Measurements from ENCODE around the gene PMIS2.

Gene PMIS2

DNA sequence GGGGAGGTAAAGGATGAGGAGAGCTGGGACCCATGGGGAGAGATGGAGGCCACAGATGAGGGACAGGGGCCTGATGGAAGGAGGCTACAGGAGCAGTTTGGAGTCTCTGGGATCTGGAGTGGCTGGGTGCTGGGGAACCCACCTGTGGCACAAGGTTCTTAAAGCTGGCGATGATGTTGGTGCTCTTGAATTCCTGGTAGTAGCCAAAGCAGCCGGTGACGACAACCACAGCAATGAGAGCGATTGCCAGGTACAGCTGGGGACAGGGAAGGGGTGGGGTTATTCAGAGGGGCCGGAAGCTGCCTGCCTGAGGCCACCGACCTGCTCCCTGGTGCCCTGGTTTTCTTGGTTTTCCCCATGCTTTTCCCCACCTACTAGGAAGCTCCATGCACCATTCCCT is 25.3 kb upstream of the PMIS2 start:
- H3K14ac ChIP-seq (ENCODE audit: low read length), result no peak overlapping the region
- H3K18ac ChIP-seq (ENCODE audit: low read length), result no peak overlapping the region
- no peak overlapping the region for H3K23ac ChIP-seq (ENCODE audit: low read length)
- H3K36me3 ChIP-seq (ENCODE audit: control insufficient read depth in 1 of 2, insufficient read depth in 2 of 2, low read length in 2 of 2), result no peaks in the 10 kb centered on the region
- WGBS (ENCODE audit: extremely low coverage, insufficient coverage, insufficient read length), result no CpG with 5 or more reads among the region's 6 CpGs
- no peak overlapping the region for H4K8ac ChIP-seq (ENCODE audit: low read depth, low read length)
- DNase-seq, result no peak
- no peaks in the 10 kb centered on the region for H3K79me1 ChIP-seq (ENCODE audit: low read length)
- H3K79me2 ChIP-seq (ENCODE audit: control insufficient read depth, insufficient read depth, low read length, poor library complexity), result no peaks in the 10 kb centered on the region
- no peak overlapping the region for H2AK5ac ChIP-seq (ENCODE audit: low read length)
- no peak overlapping the region for H3K4me3 ChIP-seq (ENCODE audit: low read depth, low read length)
- H3K9me3 ChIP-seq (ENCODE audit: insufficient read depth, low read depth, low read length), result peaks cover 10% of the 10 kb centered on the region
- H3K4ac ChIP-seq (ENCODE audit: low read depth, low read length), result no peak overlapping the region
- H2BK12ac ChIP-seq (ENCODE audit: low read length), result no peak overlapping the region
- H3K27me3 ChIP-seq (ENCODE audit: insufficient read depth, low read length), result peaks cover 13% of the 10 kb centered on the region
- no peak overlapping the region for H3K9ac ChIP-seq (ENCODE audit: low read length)
- no peak overlapping the region for H2BK120ac ChIP-seq (ENCODE audit: insufficient read depth, low read length, poor library complexity)
- H4K12ac ChIP-seq (ENCODE audit: low read depth, low read length), result no peak overlapping the region
- no peak overlapping the region for H4K91ac ChIP-seq (ENCODE audit: low read depth, low read length)
- peaks cover 2 to 3% of the 10 kb centered on the region in 2 experiments for H3K4me1 ChIP-seq (ENCODE audit: control insufficient read depth in 1 of 2, insufficient read depth in 2 of 2, low read length in 2 of 2)
- H2AFZ ChIP-seq (ENCODE audit: insufficient read depth, low read length, poor library complexity), result no peak overlapping the region
- H3K4me2 ChIP-seq (ENCODE audit: low read length), result no peak overlapping the region
- no peak overlapping the region for H2BK5ac ChIP-seq (ENCODE audit: low read depth, low read length, poor library complexity)
- H3K27ac ChIP-seq (ENCODE audit: low read depth, low read length), result no peak overlapping the region

DNA sequence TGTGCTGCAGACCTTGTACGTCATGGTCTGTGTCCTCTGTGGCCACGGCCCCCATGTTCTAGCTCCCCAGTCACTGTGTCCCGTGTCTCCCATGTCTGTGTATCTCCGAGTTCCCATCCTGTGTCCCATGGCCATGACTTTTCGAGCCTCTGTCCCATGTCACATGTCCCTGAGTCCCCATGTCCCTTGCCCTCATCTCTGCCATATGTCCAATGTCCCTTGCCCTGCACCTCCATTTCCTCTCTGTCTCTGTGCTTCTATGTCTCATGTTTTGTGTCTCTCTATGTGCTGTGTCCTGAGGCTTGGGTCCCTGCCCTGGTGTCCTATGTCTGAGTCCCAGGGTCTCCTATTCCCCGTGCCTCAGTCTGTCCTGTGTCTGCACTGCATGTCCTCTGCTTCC is 24.5 kb upstream of the PMIS2 start:
- H3K9ac ChIP-seq (ENCODE audit: low read length), result no peak overlapping the region
- no peak overlapping the region for H2BK120ac ChIP-seq (ENCODE audit: insufficient read depth, low read length, poor library complexity)
- H3K23ac ChIP-seq (ENCODE audit: low read length), result no peak overlapping the region
- H4K91ac ChIP-seq (ENCODE audit: low read depth, low read length), result no peak overlapping the region
- no peak overlapping the region for H3K4me3 ChIP-seq (ENCODE audit: low read depth, low read length)
- no peak overlapping the region for H2BK5ac ChIP-seq (ENCODE audit: low read depth, low read length, poor library complexity)
- H3K36me3 ChIP-seq (ENCODE audit: control insufficient read depth in 1 of 2, insufficient read depth in 2 of 2, low read length in 2 of 2), result no peaks in the 10 kb centered on the region
- H3K4ac ChIP-seq (ENCODE audit: low read depth, low read length), result no peak overlapping the region
- no peak overlapping the region for H3K14ac ChIP-seq (ENCODE audit: low read length)
- H3K4me2 ChIP-seq (ENCODE audit: low read length), result no peak overlapping the region
- H3K4me1 ChIP-seq (ENCODE audit: control insufficient read depth in 1 of 2, insufficient read depth in 2 of 2, low read length in 2 of 2), result peaks cover 2 to 3% of the 10 kb centered on the region in 2 experiments
- H4K12ac ChIP-seq (ENCODE audit: low read depth, low read length), result no peak overlapping the region
- no peak overlapping the region for H3K27ac ChIP-seq (ENCODE audit: low read depth, low read length)
- H3K9me3 ChIP-seq (ENCODE audit: insufficient read depth, low read depth, low read length), result peaks cover 10% of the 10 kb centered on the region
- no peaks in the 10 kb centered on the region for H3K79me2 ChIP-seq (ENCODE audit: control insufficient read depth, insufficient read depth, low read length, poor library complexity)
- no CpG with 5 or more reads among the region's 6 CpGs for WGBS (ENCODE audit: extremely low coverage, insufficient coverage, insufficient read length)
- H2AK5ac ChIP-seq (ENCODE audit: low read length), result no peak overlapping the region
- no peak overlapping the region for H3K18ac ChIP-seq (ENCODE audit: low read length)
- no peaks in the 10 kb centered on the region for H3K79me1 ChIP-seq (ENCODE audit: low read length)
- H2AFZ ChIP-seq (ENCODE audit: insufficient read depth, low read length, poor library complexity), result no peak overlapping the region
- peaks cover 13% of the 10 kb centered on the region for H3K27me3 ChIP-seq (ENCODE audit: insufficient read depth, low read length)
- no peak overlapping the region for H4K8ac ChIP-seq (ENCODE audit: low read depth, low read length)
- no peak for DNase-seq
- H2BK12ac ChIP-seq (ENCODE audit: low read length), result no peak overlapping the region

DNA sequence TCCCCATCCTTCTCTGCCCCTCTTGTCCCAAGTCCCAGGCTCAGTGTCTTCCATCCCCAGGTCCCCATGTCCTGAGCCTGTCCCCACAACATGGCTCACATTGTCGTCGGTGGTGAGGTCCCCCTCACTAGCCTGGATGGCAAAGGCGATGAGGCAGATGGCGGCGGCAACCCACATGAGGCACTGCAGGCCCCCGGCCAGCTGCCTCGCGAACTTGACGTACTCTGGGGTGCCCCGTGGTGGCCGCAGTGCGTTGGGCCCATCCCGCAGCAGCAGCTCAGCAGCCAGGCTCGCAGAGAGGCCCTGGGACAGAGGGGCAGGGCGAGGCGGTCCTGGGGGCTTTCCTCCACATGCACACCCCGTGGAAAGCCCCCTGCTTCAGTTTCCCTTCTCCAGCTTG is 23.6 kb upstream of the PMIS2 start:
- DNase-seq, result no peak
- H3K27me3 ChIP-seq (ENCODE audit: insufficient read depth, low read length), result peaks cover 13% of the 10 kb centered on the region
- no peak overlapping the region for H4K12ac ChIP-seq (ENCODE audit: low read depth, low read length)
- H3K4ac ChIP-seq (ENCODE audit: low read depth, low read length), result no peak overlapping the region
- H3K9me3 ChIP-seq (ENCODE audit: insufficient read depth, low read depth, low read length), result peaks cover 10% of the 10 kb centered on the region
- no peak overlapping the region for H4K91ac ChIP-seq (ENCODE audit: low read depth, low read length)
- no peak overlapping the region for H2AFZ ChIP-seq (ENCODE audit: insufficient read depth, low read length, poor library complexity)
- H2BK12ac ChIP-seq (ENCODE audit: low read length), result no peak overlapping the region
- H3K36me3 ChIP-seq (ENCODE audit: control insufficient read depth in 1 of 2, insufficient read depth in 2 of 2, low read length in 2 of 2), result no peaks in the 10 kb centered on the region
- H4K8ac ChIP-seq (ENCODE audit: low read depth, low read length), result no peak overlapping the region
- H3K4me2 ChIP-seq (ENCODE audit: low read length), result no peak overlapping the region
- no peak overlapping the region for H3K9ac ChIP-seq (ENCODE audit: low read length)
- H3K14ac ChIP-seq (ENCODE audit: low read length), result no peak overlapping the region
- H3K79me1 ChIP-seq (ENCODE audit: low read length), result no peaks in the 10 kb centered on the region
- H3K4me1 ChIP-seq (ENCODE audit: control insufficient read depth in 1 of 2, insufficient read depth in 2 of 2, low read length in 2 of 2), result peaks cover 2 to 3% of the 10 kb centered on the region in 2 experiments
- H2BK120ac ChIP-seq (ENCODE audit: insufficient read depth, low read length, poor library complexity), result no peak overlapping the region
- no peak overlapping the region for H2BK5ac ChIP-seq (ENCODE audit: low read depth, low read length, poor library complexity)
- H3K27ac ChIP-seq (ENCODE audit: low read depth, low read length), result no peak overlapping the region
- H3K4me3 ChIP-seq (ENCODE audit: low read depth, low read length), result peak overlapping the region; percentile 1
- H2AK5ac ChIP-seq (ENCODE audit: low read length), result no peak overlapping the region
- H3K18ac ChIP-seq (ENCODE audit: low read length), result no peak overlapping the region
- no CpG with 5 or more reads among the region's 17 CpGs for WGBS (ENCODE audit: extremely low coverage, insufficient coverage, insufficient read length)
- H3K79me2 ChIP-seq (ENCODE audit: control insufficient read depth, insufficient read depth, low read length, poor library complexity), result no peaks in the 10 kb centered on the region
- no peak overlapping the region for H3K23ac ChIP-seq (ENCODE audit: low read length)

DNA sequence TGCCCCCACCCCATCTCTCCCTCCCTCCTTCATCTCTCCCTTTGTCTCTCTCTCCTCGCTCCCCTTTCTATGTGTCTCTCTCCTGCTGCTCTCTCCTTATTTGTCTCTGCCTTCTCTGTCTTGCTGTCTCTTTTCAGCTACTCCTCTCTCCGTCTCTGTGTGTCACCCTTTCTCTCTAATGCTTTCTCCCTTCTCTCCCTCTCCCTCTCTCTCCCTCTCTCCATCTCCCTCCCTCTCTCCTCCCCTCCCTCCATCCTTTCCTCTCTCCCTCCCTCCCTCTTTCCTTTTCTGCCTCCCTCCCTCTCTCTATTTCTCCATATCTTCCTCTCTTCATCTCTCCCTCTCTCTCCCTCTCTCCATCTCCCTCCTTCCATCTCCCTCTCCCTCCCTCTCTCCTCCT is 23.2 kb upstream of the PMIS2 start:
- no peaks in the 10 kb centered on the region for H3K79me1 ChIP-seq (ENCODE audit: low read length)
- no peak overlapping the region for H3K4me3 ChIP-seq (ENCODE audit: low read depth, low read length)
- H3K18ac ChIP-seq (ENCODE audit: low read length), result no peak overlapping the region
- H4K91ac ChIP-seq (ENCODE audit: low read depth, low read length), result no peak overlapping the region
- H2BK120ac ChIP-seq (ENCODE audit: insufficient read depth, low read length, poor library complexity), result no peak overlapping the region
- no peak overlapping the region for H4K12ac ChIP-seq (ENCODE audit: low read depth, low read length)
- H3K14ac ChIP-seq (ENCODE audit: low read length), result no peak overlapping the region
- no peak overlapping the region for H2BK12ac ChIP-seq (ENCODE audit: low read length)
- peaks cover 13% of the 10 kb centered on the region for H3K27me3 ChIP-seq (ENCODE audit: insufficient read depth, low read length)
- WGBS (ENCODE audit: extremely low coverage, insufficient coverage, insufficient read length), result no CpG with 5 or more reads among the region's 2 CpGs
- H2BK5ac ChIP-seq (ENCODE audit: low read depth, low read length, poor library complexity), result no peak overlapping the region
- no peak overlapping the region for H3K9ac ChIP-seq (ENCODE audit: low read length)
- H4K8ac ChIP-seq (ENCODE audit: low read depth, low read length), result no peak overlapping the region
- H3K9me3 ChIP-seq (ENCODE audit: insufficient read depth, low read depth, low read length), result peaks cover 10% of the 10 kb centered on the region
- no peak overlapping the region for H3K23ac ChIP-seq (ENCODE audit: low read length)
- H3K4me2 ChIP-seq (ENCODE audit: low read length), result no peak overlapping the region
- no peaks in the 10 kb centered on the region for H3K79me2 ChIP-seq (ENCODE audit: control insufficient read depth, insufficient read depth, low read length, poor library complexity)
- no peak overlapping the region for H3K4ac ChIP-seq (ENCODE audit: low read depth, low read length)
- no peak overlapping the region for H2AFZ ChIP-seq (ENCODE audit: insufficient read depth, low read length, poor library complexity)
- H2AK5ac ChIP-seq (ENCODE audit: low read length), result no peak overlapping the region
- no peak for DNase-seq
- no peaks in the 10 kb centered on the region for H3K36me3 ChIP-seq (ENCODE audit: control insufficient read depth in 1 of 2, insufficient read depth in 2 of 2, low read length in 2 of 2)
- H3K27ac ChIP-seq (ENCODE audit: low read depth, low read length), result no peak overlapping the region
- peaks cover 0 to 2% of the 10 kb centered on the region in 2 experiments for H3K4me1 ChIP-seq (ENCODE audit: control insufficient read depth in 1 of 2, insufficient read depth in 2 of 2, low read length in 2 of 2)

Data from trophoblast cell (in vitro differentiated cells and primary cell).